ENCODE measurements around the gene PPL.

GRCh38 chr16:4914528-4915225, 22.3 kb downstream of the PPL start:
- TF ChIP-seq CTCF (IDR thresholded peaks at IDR 0.05) (no peak), POLR2A (IDR thresholded peaks at IDR 0.05) (no peak)

Measured in heart left ventricle (tissue), 13 donors.